ENCODE measurements around the gene WDR53.
A peak's percentile ranks its signal among the peaks of the same experiment; 100 is the strongest.
"Not testable (repeated sequence)": the region's sequence is repeated elsewhere in the genome, so short reads cannot be mapped to it uniquely, and the experiment has no call there.

The WDR53 gene

DNA sequence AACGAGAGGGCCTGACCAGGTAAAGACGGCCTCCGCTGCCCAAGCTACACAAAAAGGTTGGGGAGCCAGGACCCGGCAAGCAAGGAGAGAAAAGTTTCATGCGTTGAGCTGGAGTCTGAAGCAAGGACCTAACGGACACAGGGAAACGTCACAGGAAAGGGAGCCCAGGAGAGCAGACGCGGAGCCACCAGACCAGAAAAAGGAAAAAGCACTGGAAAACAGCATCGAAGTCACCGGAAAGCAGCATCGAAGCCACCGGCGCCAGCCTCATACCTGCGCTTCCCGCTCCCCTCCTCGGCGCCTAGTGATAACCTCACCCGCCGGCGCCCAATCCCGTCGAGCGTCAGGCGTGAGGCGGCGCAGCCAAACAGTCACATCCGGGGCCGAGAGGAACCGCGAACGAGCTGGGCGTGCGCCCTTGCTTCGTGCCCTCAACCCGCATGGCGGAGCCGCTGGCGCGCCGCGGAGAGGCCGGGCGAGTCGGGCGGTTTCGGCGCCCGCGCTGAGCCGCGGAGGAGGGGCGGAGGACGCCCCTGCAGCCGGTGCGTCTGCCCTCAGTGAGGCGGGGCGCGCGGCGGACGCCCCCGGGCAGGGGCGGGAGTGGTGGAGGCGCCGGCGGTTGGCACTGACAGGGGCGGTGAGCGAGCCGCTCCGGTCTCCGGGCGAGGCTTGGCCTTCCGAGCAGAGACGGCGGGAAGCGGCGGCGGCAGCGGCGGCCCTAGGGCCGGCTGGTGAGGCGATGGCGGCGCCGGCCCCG, at the start of gene WDR53, which contains the start of gene FBXO45:
TSS of gene WDR53 (minus strand) at position 309 of the 757 bp plus-strand sequence. CDS start 7,079 bp downstream, outside the sequence.
TSS of gene FBXO45 (plus strand) at position 415 of the 757 bp plus-strand sequence. CDS start at position 740, 325 bp downstream.
- peak; percentile 95 for DNase-seq

DNA sequence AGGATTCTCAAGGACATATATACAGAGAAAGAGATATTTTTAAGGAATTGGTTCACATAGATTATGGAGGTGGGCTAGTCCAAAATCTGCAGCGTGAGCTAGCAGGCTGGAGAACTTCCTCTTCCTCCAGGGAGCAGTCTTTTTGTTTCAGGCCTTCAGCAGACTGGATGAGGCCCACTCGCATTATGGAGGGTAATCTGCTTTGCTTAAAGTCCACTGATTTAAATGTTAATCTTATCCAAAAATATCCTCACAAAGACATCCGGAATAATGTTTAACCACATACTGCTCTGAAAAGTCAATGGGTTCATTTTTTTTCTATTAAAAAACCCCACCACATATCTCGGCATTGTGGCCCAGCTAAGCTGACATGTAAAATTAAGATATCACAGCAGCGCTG, 48.9 kb upstream of the WDR53 start:
- DNase-seq: no peak

GRCh38 chr3:196615234-196615633, 46.9 kb upstream of the WDR53 start:
- DNase-seq: not testable (repeated sequence)

- DNase-seq: no peak
Measured at GRCh38 chr3:196611761-196612483, 43.6 kb upstream of the WDR53 start.

GRCh38 chr3:196609805-196610515, 41.6 kb upstream of the WDR53 start:
- no peak for DNase-seq

DNA sequence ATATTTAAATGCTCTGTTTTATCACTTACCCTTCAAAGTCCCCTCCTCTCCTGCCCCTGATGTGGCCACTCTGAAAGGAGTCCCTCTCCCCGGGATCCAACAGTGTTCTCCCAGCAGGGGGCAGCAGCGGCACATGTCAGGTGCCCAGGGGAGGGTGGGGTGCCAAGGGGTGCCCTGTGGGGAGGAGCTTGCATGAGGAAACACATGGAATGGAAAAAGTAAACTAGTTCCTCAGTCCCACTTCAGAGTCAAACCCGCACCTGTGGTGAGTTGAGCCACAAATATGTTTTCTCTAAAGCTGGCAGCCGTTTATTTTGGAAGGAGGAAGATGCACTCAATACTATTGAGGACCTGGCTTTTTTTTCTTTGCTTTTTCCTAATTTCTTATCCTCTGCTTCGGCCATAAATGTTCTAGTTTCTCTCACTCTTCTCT, 41.0 kb upstream of the WDR53 start:
- DNase-seq: peak; percentile 14

- no peak for DNase-seq
Measured at GRCh38 chr3:196608693-196609092, 40.3 kb upstream of the WDR53 start.

GRCh38 chr3:196604548-196604947, 36.2 kb upstream of the WDR53 start:
- DNase-seq: peak; percentile 30

DNA sequence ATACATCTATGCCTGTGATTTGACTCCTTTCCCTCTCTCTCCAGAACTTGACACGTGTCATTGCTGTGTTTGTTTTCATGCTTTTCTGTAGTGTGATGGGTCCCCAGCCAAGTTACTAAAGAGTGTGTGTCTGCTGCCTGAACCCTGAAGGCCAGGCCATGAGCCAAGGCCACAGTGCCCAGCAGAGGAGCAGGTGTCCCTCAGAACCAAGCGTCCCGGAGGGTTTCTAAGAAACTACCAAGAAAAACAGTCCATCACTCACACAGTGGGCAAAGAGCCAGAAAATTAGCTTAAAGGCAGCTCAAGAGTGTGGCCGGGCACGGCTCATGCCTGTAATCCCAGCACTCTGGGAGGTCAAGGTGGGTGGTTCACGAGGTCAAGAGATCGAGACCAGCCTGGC, 35.3 kb upstream of the WDR53 start:
- DNase-seq: no peak

GRCh38 chr3:196602673-196603072, 34.3 kb upstream of the WDR53 start:
- no peak for DNase-seq

GRCh38 chr3:196600359-196600758, 32.0 kb upstream of the WDR53 start:
- DNase-seq: no peak

DNA sequence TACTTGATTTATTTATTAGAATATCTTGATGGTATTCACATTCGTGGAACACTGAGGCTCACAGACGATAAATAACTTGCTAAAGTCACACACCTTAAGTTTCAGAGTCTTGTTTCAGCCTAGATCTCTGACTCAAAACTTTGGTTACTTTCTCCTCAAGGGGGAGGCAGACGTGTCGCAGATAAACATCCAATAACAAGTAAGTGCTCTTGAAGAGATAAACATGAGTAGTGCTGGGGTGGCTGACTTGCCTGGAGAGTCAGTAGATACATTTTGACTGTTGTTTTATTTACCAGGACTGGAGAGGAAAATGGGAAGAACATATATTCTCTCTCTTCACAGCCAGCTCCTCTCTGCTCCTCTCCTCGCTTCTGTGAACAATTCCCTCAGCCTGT, 31.4 kb upstream of the WDR53 start:
- no peak for DNase-seq

DNA sequence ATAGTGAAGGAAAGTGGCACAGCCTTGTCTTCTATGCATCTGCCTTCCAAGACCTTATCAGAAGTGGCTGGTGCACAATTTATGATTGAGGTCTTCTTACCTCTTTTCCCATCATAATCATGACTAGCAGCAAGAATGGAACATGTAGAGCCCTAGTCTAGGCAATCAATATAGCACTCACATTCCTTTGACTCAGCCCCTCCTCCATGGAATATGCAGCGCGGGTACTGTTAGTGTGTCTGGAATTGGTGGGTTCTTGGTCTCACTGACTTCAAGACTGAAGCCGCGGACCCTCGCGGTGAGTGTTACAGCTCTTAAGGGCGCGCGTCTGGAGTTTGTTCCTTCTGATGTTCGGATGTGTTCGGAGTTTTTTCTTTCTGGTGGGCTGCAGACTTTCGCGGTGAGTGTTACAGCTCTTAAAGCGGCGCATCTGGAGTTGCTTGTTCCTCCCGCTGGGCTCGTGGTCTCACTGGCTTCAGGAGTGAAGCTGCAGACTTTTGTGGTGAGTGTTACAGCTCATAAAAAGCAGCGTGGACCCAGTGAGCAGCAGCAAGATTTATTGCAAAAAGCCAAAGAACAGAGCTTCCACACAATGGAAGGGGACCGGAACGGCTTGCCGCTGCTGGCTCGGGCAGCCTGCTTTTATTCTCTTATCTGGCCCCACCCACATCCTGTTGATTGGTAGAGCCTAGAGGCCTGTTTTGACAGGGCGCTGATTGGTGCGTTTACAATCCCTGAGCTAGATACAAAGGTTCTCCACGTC, 29.8 kb upstream of the WDR53 start:
- not testable (repeated sequence) for DNase-seq

GRCh38 chr3:196596355-196596754, 28.0 kb upstream of the WDR53 start:
- no peak for DNase-seq

- no peak for DNase-seq
Measured at GRCh38 chr3:196590279-196590678, 21.9 kb upstream of the WDR53 start.

- DNase-seq: no peak
Measured at GRCh38 chr3:196585044-196585757, 16.8 kb upstream of the WDR53 start.

DNA sequence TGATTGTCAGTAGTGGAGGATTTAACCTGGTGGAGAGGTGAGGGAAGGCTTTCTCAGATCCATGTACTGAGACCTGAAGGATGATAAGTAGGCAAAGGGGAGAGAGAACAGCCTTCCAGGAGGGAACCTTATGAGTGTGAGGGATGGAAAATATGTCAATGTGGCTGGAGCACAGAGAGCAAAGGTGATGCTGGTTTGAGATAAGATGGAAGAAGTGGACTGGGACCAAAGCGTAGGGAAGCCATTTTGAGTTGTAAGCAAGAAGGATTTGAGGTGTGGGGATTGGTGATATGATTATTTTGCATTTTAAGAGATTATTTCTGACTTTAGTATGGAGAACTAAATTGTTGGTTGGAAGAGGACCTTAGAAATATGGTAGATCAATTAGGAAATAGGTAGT, 4.0 kb upstream of the WDR53 start:
- no peak for DNase-seq

- DNase-seq: not testable (repeated sequence)
Measured at GRCh38 chr3:196570332-196570731, 2.0 kb upstream of the WDR53 start.

DNA sequence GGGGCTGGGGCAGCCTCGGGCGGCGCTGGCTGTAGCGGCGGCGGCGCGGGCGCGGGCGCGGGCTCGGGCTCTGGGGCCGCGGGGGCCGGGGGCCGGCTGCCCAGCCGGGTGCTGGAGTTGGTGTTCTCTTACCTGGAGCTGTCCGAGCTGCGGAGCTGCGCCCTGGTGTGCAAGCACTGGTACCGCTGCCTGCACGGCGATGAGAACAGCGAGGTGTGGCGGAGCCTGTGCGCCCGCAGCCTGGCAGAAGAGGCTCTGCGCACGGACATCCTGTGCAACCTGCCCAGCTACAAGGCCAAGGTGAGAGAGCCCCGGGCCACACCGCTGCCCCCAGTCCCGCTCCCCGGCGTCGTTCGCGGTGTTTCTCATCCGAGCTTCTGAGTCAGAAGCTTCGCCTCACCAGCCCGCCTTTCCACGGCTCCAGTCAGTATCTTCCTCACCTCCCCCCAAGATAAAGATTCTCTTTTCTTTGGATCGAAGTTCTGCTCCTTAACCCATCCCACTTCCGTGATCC, 706 bp upstream of the WDR53 start:
- no peak for DNase-seq

- DNase-seq: no peak
Measured at GRCh38 chr3:196563721-196564225, 4.6 kb downstream of the WDR53 start.

GRCh38 chr3:196559826-196560225, 8.5 kb downstream of the WDR53 start:
- no peak for DNase-seq

GRCh38 chr3:196558476-196558875, 9.9 kb downstream of the WDR53 start:
- no peak for DNase-seq

Data from NCI-H2227 treated with DMSO at 0.1 percent for 48 hours (cell line).